NCI-H1417 treated with DMSO at 0.1 percent for 48 hours (cell line): ENCODE measurements around the gene IL23R.
"Not testable (repeated sequence)": the region's sequence is repeated elsewhere in the genome, so short reads cannot be mapped to it uniquely, and the experiment has no call there.

Source experiments
- DNase-seq: peaks from one replicate; lab custom pipeline; 2025; lab: John Stamatoyannopoulos, UW

Gene IL23R

GRCh38 chr1:67194209-67194863 is 28.1 kb downstream of the IL23R start:
- no peak for DNase-seq

GRCh38 chr1:67200755-67201154 is 34.5 kb downstream of the IL23R start:
- DNase-seq, result no peak

DNA sequence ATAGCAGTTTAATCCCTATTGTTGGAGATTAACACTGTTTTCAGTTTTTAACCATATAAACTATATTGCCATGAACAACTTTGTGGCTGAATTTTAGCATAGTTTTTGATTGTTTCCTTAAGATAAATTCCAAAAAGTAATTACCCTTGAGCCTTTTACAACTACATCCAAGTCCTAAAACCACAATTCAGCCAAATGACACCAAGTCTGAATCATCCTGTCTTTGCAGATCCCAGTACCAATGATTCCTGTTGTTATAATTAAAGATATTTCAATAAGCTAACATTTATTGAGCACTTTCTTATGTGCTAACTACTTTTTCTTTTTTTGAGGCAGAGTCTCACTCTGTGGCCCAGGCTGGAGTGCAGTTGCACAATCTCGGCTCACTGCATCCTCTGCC is 35.6 kb downstream of the IL23R start:
- no peak for DNase-seq

DNA sequence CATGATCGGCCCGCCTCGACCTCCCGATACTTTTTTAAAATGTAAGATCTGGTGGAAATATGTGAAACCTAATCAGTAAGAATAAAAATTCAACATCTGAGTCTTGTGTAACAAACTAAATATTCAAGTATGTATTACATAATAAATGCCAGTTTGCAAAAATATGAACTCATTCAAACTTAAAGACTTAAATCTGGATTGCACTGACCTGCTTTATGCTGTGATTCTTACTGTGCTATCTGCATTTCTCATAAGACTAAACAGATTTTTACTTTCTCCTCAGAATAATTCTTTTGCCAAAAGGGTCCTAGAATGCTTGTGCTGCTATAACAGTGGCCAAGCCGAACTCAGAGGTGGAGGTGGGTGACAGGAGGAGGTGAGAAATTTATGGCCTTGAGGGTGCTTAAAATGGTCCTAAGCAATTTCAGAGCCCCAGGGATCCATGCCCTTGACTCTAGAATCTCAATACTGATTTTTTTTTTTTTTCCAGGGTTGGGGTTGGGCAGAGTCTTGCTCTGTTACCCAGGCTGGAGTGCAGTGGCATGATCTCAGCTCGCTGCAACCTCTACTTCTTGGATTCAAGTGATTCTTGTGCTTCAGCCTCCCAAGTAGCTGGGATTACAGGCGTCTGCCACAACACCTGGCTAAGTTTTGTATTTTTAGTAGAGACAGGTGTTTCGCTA is 38.2 kb downstream of the IL23R start:
- no peak for DNase-seq

GRCh38 chr1:67207398-67207797 is 41.1 kb downstream of the IL23R start:
- DNase-seq, result not testable (repeated sequence)

DNA sequence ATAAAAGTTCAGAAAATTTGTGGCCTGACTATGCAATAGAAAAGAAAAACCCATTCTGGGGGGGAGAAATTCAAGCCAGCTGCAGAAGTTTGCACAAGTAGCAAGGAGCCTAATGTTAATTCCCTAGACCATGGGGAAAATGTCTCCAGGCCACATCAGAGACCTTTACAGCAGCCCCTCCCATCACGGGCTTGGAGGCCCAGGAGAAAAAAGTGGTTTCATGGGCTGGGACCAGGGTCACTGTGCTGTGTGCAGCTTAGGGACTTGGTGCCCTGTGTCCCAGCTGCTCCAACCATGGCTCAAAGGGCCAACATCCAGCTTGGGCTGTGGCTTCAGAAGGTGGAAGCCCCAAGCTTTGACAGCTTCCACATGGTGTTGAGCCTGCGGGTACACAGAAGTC is 42.0 kb downstream of the IL23R start:
- DNase-seq, result no peak

DNA sequence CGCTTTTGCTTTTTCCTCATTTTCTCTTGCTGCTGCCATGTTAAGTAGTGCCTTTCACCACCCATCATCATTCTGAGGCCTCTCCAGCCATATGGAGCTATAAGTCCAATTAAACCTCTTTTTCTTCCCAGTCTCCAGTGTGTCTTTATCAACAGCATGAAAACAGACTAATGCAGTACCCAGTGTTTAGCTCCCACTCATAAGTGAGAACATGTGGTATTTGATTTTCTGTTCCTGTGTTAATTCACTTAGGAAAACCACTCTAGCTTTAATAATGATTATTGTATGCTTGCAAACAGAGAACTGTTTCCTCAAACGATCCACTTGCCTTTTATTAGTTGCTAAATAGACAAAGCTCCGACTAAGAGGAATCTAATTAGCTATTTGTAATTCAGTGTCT is 43.3 kb downstream of the IL23R start:
- DNase-seq, result no peak

GRCh38 chr1:67211589-67212563 is 45.6 kb downstream of the IL23R start:
- DNase-seq, result no peak

GRCh38 chr1:67213164-67213563 is 46.9 kb downstream of the IL23R start:
- DNase-seq, result no peak

DNA sequence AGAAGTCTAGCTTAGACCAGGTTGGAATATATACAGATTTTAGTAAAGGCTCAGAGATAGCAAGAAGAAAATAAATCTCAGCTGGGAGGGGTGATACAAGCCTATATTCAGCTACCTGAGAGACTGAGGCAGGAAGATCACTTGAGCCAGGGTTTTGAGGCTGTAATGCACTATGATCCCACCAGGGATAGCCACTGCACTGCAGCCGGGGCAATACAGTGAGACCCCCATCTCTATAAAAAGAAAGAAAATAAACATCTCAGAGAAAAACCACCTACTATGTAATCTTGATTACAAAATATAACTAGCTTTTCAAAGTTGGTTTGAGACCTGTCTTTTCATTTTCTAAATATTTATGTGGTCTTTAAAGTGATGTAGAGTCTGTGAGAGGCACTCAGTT is 47.7 kb downstream of the IL23R start:
- DNase-seq, result no peak

DNA sequence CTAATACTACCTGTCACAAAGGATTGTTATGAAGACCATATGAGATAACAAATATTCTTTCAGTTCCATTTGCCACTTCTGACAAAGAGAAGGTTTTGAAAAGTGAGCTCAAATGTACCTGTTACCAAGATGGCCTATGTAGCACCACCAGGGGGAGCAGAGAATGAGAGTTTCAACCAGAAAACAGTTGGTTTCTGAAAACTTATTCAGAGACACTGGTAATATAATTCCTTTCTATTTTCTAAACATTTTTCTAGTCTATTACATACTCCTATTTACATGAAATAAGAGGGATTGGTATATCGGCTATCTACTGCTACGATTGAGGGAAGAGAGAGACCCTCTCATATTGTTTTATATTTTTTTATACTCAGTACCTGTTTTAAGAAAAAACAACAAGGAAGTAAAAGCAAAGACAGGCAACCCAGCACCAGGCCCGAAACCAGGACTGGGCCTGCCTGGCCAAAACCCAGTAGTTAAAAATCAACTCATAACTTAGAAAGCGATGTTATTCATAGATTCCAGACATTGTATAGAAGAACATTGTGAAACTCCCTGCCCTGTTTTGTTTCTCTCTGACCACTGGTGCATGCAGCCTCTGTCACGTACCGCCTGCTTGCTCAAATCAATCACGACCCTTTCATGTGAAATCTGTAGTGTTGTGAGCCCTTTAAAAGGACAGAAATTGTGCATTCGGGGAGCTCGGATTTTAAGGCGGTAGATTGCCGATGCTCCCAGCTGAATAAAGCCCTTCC is 48.3 kb downstream of the IL23R start:
- DNase-seq, result no peak

- DNase-seq, result no peak
Observed at GRCh38 chr1:67216401-67216800, 50.1 kb downstream of the IL23R start.

DNA sequence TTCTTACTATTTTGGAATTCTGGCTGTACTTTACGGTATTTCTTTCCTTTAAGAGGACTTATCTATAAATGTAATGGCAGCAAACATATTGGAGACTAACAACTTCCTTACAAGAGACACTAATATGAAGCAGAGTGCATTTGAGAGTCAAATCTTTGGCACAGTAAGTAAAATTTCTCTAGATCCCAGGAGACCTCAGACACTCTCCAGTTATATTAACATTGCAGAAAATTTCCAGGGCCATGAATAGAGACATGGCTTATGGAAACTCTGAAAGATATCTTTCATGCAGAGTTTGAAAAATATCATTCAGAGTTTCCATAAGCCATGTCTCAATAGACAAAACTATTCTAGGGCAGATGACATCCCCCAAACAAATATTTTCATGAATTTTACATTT is 51.2 kb downstream of the IL23R start:
- DNase-seq, result no peak

DNA sequence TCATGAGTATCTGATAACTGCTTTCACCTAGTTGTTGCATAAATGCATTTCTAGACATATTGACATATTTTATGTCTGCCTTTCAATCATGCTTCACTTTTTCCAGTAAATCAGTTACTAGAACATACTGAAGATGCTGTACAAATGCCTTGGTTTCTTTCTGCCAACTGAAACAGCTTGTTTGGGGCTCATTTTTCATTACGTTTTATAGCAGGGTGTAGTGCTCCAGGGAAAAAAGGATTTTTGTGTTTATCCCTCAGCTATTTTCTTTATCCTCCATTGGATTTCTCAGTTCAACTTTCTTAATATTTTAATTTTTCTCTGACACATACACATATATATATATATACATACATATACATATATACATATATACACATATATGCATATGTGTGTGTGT is 51.7 kb downstream of the IL23R start:
- DNase-seq, result no peak

DNA sequence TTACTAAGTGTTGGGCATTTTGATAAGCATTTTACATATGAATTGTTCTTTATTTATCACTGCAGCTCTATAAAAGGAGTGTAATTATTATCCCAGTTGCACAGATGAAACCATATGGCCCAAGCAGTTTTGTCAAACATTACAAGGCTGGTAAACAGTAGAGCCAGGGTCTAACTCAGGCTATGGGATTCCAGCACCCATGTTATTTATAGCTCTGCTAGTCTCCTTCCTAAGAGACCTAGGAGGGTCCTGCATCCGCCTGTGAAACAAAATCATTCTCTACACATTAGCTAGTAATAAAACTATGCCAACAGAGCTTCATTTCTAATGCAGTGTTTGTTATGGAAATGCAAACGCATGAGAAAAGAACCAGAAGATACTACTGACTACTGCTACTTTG is 58.6 kb downstream of the IL23R start:
- no peak for DNase-seq

GRCh38 chr1:67226688-67227087 is 60.4 kb downstream of the IL23R start:
- DNase-seq, result no peak

GRCh38 chr1:67227196-67227595 is 60.9 kb downstream of the IL23R start:
- no peak for DNase-seq

- DNase-seq, result no peak
Observed at GRCh38 chr1:67228791-67229190, 62.5 kb downstream of the IL23R start.

- no peak for DNase-seq
Observed at GRCh38 chr1:67230539-67230938, 64.3 kb downstream of the IL23R start.

DNA sequence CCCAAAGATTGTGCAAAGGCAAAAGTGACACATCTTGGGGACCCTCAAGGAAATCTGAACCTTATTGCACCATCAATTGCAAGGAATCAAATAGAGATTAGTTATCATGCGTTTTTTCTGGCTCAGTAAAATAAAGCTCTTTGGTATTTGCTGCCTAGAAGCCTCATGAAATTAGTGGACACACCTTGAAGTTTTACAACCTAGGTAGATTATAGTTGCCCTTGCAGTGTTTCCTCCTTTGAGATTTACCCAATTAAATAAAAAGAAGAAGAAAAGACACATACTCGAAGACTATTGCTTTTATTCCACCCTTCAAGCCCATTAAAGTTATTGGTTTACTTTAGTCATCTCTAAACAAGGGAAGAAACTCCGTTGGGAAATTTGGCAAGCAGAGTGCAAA is 70.0 kb downstream of the IL23R start:
- no peak for DNase-seq

DNA sequence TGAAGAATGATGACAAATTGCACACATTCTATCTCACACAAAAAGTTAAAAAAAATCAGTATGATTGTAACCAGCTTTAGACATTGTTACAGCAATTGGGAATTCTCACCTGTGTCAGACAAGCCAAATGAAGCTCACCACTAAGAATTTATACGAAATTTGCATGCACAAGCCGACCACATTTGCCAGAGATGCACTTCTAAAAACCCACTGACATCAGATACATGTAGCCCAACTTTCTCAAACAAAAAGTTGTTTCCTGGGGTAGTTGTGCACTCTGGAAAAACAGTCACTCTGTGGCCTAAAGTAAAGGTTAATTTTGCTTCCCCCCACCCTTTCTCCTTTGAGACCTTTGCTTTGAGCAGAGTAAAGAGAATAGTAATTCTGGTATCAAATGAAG is 73.5 kb downstream of the IL23R start:
- DNase-seq, result no peak

DNA sequence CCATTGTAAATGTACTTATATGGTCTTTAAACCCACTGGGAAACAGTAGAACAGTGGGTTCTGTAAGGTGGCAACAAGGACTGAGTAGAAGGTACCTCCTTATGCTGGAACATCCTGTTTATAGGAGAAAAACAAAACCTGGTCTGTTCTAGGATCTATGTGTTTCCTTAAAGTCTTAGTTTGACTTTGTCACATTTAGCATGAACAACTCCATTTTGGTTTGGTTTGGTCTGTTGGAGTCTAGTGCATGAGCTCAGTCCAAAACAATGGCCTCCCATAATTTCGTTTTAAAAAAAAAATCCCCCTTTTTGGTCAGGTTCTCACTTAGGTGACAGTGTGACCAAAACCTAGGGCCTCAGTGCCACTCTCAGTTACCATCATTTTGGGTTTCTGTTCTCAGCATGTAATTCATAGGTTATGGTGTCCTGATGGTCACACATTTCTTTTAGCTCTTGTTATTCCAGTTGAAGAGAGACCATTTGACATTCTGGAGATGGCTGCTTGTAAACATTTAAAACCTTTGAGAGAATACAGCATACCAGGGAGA is 75.0 kb downstream of the IL23R start:
- no peak for DNase-seq
